Stimulated activated naive CD4-positive, alpha-beta T cell treated with Interleukin-2 at 50 U/mL for 16 hours (primary cell): ENCODE measurements around the gene UBA1.

Experiments used
- DNase-seq: peaks from one replicate; lab custom pipeline; 2025; lab: John Stamatoyannopoulos, UW

The UBA1 gene

DNA sequence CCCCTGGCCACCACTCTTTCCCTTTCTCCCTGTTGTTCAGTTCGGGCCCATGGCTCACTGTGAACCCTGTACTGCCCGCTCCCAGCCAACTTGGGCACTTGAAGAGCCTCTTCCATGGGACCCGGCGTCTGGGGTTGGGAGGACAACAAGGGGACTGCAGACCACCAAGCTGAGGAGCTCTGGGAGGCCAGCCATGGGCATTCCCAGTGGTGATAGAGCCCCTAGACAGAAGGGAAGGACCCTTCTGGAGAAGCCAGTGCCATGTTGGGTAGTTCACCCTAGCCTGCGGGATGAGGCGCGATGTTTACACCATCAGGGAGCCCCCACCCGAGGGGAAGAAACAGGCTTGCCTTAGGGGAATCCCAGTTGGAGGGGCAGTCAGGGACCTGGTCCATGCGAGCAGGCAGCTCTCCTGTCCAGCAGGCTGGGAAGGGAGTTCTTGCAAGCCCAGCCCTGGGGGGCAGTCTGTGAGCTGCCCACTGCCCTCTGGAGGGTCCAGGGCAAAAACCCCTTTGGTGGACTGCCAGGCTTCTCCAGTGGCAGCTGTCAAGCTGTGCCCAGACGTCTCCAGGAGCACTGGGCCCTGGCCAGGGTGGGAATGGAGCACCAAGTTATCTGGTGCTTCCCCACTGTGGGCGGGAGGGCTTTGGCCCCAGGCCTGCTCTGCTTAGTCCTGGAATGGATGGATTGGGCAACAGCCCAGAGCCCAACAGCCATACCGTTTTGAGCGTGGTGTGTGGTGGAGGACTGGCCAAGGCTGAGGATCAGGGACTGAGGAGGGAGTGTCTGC, 23.7 kb upstream of the UBA1 start:
- no peak for DNase-seq

DNA sequence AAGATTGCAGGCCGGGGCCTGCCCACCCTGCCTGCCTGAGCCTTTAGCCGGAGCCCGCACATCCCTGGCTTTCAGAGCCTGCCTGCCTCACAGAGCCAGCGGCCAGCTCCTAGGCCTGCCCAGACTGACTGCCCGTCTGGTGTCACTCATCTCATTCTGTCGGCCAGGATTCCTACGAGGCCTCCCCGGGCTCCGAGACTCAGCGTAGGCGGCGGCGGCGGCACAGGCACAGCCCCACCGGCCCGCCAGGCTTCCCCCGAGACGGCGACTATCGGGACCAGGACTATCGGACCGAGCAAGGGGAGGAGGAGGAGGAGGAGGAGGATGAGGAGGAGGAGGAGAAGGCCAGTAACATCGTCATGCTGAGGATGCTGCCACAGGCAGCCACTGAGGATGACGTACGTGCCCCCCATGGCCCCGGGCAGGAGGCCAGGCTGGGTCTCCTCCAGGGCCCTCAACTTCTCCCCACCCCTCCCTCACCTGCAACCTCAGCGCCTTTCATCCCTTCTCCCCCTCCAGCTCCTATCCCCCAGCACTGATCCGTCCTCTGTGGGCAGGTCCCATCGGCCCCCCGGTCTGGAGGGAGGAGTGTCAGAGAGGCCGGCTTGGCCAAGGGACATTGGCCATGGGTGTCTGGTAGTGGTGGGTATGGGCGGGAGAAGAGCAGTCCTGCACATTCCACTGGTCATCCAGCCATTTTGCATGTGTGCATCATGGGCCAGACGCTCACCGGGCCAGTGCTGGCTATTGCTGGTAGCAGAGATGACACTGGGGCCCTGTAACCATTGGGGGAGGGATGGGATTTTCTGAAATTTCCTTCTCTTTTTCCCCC, 22.6 kb upstream of the UBA1 start:
- DNase-seq = no peak

DNA sequence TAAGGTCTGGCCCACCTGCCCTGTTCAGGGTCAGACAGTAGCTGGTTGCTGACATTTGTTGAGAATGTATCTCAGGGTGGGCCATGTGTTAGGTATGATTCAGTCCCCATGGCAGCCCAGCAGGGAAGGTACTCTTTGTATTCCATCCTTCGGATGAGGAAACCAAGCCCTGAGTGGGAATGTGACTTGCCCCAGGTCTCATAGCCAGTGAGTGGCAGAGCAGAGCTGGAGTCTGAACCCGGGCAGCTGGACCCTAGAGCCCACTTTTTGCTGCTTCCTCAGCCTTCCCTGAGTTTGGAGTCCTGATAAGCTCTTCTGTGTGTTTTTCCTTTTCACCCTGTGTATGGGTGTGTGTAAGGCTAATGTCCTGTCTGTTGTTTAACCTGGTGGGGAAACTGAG, 21.6 kb upstream of the UBA1 start:
- DNase-seq = no peak

DNA sequence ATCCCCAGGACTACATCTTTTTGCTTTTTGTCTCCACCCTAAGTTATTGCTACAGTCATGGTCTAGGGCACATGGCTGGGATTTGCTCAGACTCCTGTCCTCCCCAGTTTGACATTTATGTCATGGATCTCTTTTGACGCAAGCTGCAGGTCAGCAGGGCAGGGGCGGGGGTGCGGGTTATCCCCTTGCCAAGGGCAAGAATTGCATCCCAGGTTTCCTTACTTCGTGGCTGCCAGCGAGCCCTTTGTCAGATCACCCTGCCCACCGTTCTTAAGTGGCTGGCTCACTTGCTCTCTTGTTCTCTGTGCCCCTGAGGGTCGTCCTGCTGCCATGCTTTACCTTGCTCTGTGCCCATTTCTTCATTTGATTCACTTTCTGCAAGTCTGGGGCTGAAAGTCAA, 21.1 kb upstream of the UBA1 start:
- DNase-seq = no peak

DNA sequence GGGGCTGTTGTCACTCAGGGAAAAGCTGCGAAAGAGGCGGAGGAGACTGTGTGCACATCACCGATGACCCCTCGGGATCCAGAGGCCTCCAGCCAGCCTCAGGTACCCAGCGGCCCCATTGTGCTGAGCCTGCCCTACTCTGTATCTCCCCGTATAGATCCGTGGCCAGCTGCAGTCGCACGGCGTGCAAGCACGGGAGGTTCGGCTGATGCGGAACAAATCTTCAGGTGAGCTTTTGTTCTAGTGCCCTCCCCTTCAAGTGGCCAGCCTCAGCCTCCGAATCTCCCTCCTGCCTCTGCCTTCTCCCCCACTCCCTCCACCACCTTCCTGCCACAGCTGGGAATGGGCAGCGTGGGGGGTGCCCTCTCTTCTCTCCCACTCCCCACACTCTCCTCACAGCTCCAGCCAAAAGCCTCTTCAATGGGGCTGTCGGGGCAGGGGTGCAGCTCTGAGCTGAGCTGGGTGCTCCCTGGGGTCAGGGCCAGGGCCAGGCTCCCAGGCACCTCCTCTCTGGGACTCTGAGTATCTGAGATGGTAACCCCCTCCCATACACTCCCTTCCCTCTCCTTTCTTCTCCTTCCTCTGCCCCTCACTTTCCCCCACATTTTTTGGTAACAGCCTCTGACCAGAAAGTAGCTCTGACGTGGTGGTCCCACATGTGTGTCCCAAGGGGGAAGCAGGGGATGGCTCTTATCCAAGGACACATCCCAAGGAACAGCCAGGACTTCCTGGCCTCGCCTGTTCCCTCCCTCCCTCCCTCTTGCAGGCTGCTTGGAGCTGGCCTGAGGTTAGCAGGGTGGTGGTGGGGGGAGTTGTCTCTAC, 20.4 kb upstream of the UBA1 start:
- no peak for DNase-seq

DNA sequence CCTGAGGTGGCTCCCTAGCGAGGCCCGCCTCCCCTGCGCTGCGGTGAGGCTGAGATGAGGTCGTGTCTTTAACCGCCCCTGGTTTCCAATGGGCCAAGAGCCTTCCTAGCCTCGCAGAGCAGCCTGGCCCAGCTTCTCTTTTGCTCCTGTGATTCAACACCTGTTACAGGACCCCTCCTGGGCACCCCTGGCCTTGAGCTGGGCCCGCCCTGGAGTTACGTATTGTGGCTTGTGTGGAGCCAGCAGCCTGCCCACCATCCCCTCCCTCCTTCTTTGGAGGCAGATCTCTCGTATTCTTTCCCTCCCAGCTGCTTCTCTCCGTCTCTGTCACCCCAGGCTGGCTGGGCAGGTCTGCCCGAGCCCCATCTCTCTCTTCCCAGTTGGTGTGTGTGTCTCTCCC, 19.3 kb upstream of the UBA1 start:
- no peak for DNase-seq

DNA sequence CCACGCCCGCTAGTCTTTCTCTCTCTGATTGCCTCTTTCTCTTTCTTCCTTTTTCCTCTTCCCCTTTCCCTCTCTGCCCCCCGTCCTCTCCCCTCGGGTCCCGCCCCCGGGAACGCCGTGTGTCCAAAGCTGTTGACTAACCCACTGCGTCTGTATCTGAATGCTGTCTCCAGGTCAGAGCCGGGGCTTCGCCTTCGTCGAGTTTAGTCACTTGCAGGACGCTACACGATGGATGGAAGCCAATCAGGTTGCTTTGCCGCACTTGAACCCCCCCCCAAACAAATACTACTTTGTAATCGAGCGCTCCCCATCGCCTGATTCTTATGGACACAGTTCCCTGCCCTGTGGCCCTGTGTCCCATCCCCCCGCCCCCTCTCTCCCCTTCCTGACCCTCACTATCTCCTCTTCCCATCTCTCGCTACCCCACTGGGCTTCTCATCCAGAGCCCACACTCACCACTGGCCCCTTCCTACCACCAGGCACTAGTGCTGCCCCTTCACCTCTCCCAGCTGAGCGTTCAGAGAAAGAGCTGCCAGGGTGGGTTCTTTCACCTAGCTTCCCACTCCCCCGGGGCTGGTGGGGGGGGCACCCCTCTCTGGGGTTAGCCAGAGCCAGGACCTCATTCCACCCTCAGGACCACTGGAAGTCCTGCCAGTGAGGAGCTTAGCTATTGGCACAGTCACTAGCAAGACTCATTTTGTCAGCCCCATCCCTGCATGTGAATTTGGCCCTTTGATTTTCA, 18.6 kb upstream of the UBA1 start:
- DNase-seq = no peak

DNA sequence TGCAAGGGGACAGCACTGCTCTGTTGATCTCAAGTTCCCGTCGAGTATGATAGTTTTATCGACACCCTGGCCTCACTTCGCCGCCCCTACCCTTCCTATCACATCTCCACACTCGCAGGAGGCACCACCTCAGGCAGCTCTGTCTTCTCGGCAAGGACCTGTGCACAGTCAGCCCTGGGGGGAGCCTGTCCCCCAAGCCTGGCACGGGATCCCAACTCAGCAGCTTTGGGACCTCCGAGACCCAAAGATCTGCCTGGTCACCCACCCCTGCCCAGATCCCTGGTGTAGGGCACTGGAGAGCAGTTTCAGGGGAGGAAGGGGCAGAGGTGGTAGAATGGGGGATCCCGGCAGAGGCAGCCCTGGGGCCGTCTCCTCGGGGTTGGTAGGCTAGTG, 18.0 kb upstream of the UBA1 start:
- DNase-seq = no peak

DNA sequence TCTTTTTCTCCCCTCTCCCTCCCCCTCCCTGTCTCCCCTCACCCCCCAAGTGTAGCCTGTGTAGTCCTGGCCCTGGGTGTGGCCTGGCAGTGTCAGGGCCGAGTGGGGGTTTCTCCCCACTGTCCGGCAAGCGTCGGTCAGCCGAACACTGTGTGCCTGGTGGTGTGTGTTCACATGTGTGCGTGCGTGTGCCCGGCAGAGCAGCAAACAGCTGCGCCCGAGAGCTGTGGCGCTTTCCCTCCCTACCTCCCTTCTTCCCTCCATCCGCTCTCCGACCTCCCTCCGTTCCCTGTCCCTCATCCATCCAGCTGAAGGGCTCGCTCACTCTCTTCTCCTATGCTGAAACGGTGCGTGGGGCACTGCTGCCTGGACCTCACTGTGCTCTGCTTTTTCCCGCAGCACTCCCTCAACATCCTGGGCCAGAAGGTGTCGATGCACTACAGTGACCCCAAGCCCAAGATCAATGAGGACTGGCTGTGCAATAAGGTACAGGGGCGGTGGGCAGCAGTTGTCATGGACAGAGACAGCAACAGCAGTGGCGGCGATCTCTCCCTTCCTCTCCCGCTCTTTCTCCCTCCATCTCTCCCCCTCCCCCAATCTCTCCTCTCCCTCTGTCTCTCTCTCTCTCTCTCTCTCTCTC, 17.4 kb upstream of the UBA1 start:
- no peak for DNase-seq

DNA sequence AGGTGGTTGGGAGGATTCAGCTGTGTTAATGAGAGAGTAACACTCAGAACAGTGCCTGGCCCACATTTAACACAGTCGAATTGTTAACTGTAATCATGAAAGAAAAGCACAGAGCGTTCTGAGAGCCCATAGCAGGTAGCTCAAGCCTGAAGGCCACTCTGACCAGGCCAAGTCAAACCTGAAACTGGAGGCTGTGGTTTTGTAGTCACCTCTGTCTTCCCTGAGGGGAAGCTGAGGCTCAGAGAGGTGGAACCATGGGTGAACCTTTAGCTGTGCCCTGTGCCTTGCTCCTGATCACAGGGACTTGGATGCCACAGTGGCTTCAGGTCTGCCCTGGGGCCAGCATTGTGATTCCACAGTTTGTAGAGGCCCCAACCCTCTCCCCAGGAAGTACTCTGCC, 16.6 kb upstream of the UBA1 start:
- DNase-seq = no peak

DNA sequence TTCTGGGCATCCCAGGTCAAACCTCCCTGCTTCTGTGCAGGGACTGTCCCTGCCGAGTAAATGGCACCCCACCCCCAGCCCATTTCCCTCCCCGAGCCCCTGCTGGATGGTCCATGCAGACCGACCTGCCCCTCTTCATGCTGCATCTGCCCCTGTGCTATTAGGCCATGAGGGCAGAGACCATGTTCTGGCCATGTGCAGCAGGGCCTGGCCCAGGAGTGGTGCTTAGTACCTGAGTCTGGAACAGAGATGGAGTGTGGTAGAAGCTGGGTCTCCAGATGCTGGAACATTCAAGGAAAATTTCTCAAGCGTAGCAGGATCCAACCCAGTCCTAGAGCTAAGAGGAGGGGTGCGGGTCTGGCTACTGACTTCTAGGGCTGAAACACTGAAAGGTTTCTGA, 15.3 kb upstream of the UBA1 start:
- DNase-seq = no peak

DNA sequence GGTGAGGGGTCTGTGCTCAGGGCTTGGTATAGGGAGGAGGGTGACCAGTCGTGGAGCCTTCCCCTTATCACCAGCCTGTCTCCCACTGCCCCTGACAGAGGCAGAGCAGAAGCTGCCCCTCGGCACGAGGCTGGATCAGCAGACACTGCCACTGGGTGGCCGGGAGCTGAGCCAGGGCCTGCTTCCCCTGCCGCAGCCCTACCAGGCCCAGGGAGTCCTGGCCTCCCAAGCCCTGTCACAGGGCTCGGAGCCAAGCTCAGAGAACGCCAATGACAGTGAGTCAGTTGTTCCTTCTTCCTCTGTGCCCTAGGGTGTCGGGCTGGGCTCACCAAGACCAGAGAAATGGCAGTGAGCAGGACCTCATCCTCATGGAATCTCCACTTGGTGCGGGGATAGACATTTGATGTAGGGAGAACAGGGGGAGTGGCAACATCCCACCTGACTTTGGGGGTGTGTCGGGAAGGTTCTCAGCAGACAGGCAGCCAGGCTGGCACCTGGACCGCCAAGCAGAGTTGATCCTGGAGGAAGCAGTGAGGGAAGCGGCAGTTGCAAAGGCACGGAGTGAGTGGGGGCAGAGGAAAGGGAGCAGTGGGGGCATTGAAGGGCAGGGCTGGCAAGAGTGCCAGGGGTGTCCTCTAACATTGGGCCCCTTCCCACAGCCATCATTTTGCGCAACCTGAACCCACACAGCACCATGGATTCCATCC, 14.3 kb upstream of the UBA1 start:
- DNase-seq = no peak

DNA sequence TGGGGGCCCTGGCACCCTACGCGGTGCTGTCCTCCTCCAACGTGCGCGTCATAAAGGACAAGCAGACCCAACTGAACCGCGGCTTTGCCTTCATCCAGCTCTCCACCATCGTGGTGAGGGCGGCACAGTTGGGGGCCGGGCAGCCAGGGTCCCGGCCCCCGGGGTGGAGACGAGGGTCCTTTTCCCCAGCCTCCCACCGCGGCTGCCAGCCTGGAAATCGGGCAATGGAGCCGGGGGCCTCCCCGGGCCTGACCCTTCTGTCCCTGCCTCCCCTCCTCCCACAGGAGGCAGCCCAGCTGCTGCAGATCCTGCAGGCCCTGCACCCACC, 13.7 kb upstream of the UBA1 start:
- no peak for DNase-seq

DNA sequence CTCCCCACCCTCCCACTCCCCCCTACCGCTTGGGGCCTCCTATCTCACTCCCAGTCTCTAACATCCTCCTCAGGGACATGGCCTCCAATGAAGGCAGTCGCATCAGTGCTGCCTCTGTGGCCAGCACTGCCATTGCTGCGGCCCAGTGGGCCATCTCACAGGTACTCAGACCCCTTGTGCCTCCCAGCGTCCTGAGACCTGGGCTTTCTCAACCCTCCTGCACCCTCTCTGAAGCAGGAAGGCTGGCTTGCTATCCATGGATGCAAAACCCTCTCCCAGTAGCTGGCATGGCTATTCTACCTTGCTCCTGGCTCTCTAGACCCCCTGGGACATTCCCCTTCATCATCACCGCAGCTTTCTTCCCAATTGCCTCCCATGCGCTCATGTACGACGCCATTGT, 13.3 kb upstream of the UBA1 start:
- no peak for DNase-seq

DNA sequence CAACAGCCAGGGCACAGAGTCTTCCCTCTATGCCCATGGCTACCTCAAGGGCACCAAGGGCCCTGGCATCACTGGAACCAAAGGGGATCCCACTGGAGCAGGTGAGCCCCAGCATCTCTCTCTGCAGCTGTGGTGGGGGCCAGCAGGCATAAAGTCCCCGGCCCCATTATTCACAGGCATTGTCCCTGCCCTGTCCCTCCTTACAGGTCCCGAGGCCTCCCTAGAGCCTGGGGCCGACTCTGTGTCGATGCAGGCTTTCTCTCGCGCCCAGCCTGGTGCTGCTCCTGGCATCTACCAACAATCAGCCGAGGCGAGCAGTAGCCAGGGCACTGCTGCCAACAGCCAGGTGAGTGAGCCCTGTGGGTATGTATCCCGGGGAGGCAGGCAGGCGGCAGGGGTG, 12.3 kb upstream of the UBA1 start:
- no peak for DNase-seq

DNA sequence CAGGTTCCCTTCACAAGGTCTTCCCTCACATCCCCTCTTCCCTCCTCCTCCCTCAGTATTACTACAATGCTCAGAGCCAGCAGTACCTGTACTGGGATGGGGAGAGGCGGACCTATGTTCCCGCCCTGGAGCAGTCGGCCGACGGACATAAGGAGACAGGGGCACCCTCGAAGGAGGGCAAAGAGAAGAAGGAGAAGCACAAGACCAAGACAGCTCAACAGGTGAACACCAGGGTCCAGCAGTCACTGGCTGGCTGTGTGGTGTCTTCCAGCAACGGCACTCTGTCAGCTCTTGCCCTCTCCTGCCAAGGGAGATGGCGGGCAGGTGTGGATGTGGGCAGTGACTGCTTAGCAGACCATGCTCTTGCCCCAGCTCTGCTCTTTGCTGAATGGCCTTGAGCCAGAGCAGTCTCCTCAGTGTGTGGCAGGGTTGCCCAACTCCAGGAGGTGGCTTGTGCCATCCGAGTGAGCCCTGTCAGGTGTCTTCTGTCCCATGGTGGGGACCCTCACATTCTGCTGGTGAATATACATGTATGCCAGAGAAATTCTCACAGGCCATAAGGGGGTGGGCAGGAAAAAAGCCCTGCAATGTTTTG, 11.4 kb upstream of the UBA1 start:
- no peak for DNase-seq

DNA sequence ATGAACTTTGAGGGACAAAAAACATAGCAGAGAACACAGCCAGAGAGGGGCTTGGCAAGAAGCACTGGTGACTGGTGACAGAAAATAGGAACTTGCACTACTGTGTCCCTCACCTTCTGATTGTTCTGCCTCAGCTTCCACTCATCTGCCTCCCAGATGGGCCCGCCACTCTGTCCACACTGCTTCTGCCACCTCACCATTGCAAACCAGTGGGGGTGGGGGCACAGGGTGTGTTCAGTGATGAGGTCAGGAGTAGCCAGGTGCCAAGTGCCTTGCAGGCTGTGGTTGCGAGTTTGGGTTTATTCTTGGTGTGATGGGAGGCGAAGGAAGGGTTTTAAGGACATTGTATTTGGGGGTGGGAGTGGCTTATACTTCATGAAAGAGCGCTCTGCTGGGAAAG, 9.1 kb upstream of the UBA1 start:
- no peak for DNase-seq

DNA sequence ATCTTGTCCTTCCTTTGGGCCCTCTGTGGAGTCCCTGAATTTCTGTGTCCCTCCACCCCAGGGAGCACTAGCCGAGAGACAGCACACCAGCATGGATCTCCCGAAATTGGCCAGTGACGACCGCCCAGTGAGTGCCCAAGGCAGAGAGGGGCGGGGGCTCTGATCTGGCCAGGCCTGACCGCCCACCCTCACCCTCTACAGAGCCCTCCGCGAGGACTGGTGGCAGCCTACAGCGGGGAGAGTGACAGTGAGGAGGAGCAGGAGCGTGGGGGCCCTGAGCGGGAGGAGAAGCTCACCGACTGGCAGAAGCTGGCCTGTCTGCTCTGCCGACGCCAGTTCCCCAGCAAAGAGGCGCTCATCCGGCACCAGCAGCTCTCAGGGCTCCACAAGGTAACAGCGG, 8.4 kb upstream of the UBA1 start:
- no peak for DNase-seq

DNA sequence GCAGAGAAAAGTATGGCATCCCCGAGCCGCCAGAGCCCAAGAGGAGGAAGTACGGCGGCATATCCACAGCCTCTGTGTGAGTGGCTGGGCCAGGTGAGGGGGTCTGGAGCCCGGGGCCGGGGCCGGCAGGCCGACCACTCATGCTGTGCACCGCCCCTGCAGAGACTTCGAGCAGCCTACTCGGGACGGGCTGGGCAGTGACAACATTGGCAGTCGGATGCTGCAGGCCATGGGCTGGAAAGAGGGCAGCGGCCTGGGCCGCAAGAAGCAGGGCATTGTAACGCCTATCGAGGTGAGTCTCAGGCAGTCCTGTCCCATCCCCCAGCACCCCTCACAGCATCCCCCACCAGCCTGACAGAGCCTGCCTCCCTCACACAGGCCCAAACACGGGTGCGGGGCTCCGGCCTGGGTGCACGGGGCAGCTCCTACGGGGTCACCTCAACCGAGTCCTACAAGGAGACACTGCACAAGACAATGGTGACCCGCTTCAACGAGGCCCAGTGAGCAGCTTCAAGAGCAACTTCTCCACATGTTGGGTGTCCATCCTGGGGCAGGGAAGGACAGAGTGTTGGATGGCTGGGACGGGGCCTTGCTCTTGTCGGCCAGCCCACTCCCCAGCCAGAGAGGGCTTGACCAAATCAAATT, 7.4 kb upstream of the UBA1 start:
- DNase-seq = no peak

DNA sequence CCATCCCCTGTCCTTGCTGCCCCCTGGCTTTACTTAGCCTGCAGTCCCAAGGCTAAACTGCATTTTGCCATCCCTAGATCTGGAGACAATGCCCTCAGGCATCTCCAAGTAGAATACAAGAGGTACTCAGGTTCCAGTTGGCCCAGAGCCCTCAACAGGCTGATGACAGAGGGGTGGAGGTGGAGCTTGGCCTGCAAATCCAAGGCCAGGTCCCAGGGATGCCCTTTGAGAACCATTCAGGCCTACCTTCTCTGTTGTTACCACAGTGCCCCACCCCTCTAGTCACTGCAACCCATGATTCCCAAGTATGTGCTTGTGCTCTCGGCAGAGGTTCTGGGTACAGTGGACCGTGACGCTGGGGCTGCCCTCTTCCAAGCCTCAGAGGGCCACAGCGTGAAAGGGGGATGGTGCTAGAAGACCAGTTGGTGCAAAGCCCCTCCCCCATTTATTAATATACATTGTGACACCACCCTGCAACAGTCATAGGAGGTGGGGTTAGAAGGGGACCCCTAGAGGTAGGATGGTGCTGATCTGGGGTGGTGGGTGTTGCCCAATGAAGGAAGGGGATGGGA, 6.4 kb upstream of the UBA1 start:
- no peak for DNase-seq
